GM12878 (cell line): Measurements from ENCODE around the gene SLC23A2. TPM values are rescaled to one million over a fixed set of nuclear protein-coding genes. Genes with fewer than 3 reads are reported as not detected.

ENCODE experiments used
- ATAC-seq: fragments of 200-7000 bp; cut with Tn5 transposase; 3 replicates; pipeline ENCODE4 v1.9.1; 2020; ENCODE audit warnings: mild to moderate bottlenecking, moderate library complexity
- BruUV-seq: library from RNA; stranded (reverse); fragments of 400-500 nt; replicated peaks from 2 replicates; lab custom pipeline; 2021; lab: Mats Ljungman, UMichigan
- CTCF ChIA-PET: fragments of 300-600 bp; sonication (Branson Sonifier 250); formaldehyde crosslinking; extraction: SDS; loops from one replicate; lab custom pipeline; 2021; ENCODE audit warnings: inconsistent platforms; lab: Yijun Ruan, JAX
- POLR2A ChIA-PET: fragments of 350-600 bp; formaldehyde crosslinking; extraction: SDS; loops from one replicate; lab custom pipeline; 2021; ENCODE audit warnings: inconsistent platforms; lab: Charles Lee
- RAD21 ChIA-PET: fragments of 300-600 bp; sonication (Branson Sonifier 250); formaldehyde crosslinking; loops from one replicate; lab custom pipeline; 2023; ENCODE audit warnings: antibody characterized with exemption; ENCODE audit not compliant: unreplicated experiment; lab: Charles Lee
- SMC1A ChIA-PET: fragments of 300-600 bp; sonication (Branson Sonifier 250); formaldehyde crosslinking; loops from one replicate; lab custom pipeline; 2023; ENCODE audit not compliant: unreplicated experiment, uncharacterized antibody; lab: Charles Lee
- DNase-seq: peaks from one replicate; pipeline ENCODE4 v3.0.0-alpha.2; 2011; ENCODE audit warnings: low read depth, low spot score
- FAIRE-seq: peaks from 3 replicates; lab custom pipeline; 2011; peaks lifted over from hg19 to GRCh38; lab: Jason Lieb, UNC
- H2AFZ ChIP-seq: 2 replicates; pipeline ENCODE4 v1.6.0; 2011; ENCODE audit warnings: low read depth, low read length, control low read depth; ENCODE audit not compliant: control insufficient read depth
- H3K27ac ChIP-seq: 2 replicates; pipeline ENCODE4 v1.5.1; 2011; ENCODE audit warnings: control low read depth; ENCODE audit not compliant: control insufficient read depth, insufficient read depth
- H3K27me3 ChIP-seq, 2 experiments: replicated peaks in 1 of 2; 2 replicates each; pipeline versions ENCODE4 v1.6.0 to v1.6.1; 2011; ENCODE audit warnings: low read length in 1 of 2; ENCODE audit not compliant: control insufficient read depth in 2 of 2, insufficient read depth in 2 of 2
- H3K36me3 ChIP-seq, 2 experiments: 2 replicates each; pipeline ENCODE4 v1.5.1; 2011; ENCODE audit warnings: low read length in 1 of 2; ENCODE audit not compliant: control insufficient read depth in 2 of 2, insufficient read depth in 2 of 2
- H3K4me1 ChIP-seq: 2 replicates; pipeline ENCODE4 v1.6.1; 2011; ENCODE audit warnings: mild to moderate bottlenecking, low read length, moderate library complexity, mixed read lengths; ENCODE audit not compliant: control insufficient read depth, insufficient read depth
- H3K4me2 ChIP-seq: 2 replicates; pipeline ENCODE4 v1.6.0; 2011; ENCODE audit warnings: control low read depth; ENCODE audit not compliant: control insufficient read depth, insufficient read depth
- H3K4me3 ChIP-seq: fragments of 200-600 bp; sonication (generic); 2 replicates; pipeline ENCODE4 v1.5.1; 2016
- H3K79me2 ChIP-seq: 2 replicates; pipeline ENCODE4 v1.6.0; 2011; ENCODE audit warnings: low read length; ENCODE audit not compliant: control insufficient read depth, insufficient read depth
- H3K9ac ChIP-seq: 2 replicates; pipeline ENCODE4 v1.8.0; 2011; ENCODE audit warnings: low read length, control low read depth, mixed read lengths; ENCODE audit not compliant: control insufficient read depth, insufficient read depth
- H3K9me3 ChIP-seq: replicated peaks from 3 replicates; pipeline ENCODE4 v1.5.1; 2011; ENCODE audit warnings: mild to moderate bottlenecking, low read length; ENCODE audit not compliant: control insufficient read depth, insufficient read depth
- H4K20me1 ChIP-seq: 2 replicates; pipeline ENCODE4 v1.6.0; 2011; ENCODE audit not compliant: control insufficient read depth, insufficient read depth
- DPF2 ChIP-seq: fragments of 450-650 bp; IDR thresholded peaks from 2 replicates; pipeline ENCODE4 v1.6.1; 2017; ENCODE audit warnings: mild to moderate bottlenecking
- FOXK2 ChIP-seq: fragments of 450-650 bp; IDR thresholded peaks from 2 replicates; pipeline ENCODE4 v1.6.1; 2017; ENCODE audit warnings: mild to moderate bottlenecking, moderate library complexity
- GATAD2B ChIP-seq: fragments of 450-650 bp; conservative IDR thresholded peaks from 2 replicates; pipeline ENCODE4 v1.6.1; 2017; ENCODE audit warnings: low read depth, mild to moderate bottlenecking, moderate library complexity
- IKZF2 ChIP-seq, 2 experiments: fragments of 450-650 bp; IDR thresholded peaks; 2 replicates each; pipeline ENCODE4 v1.6.1; 2017; ENCODE audit warnings: mild to moderate bottlenecking in 2 of 2, moderate library complexity in 2 of 2
- MTA2 ChIP-seq: fragments of 450-650 bp; IDR thresholded peaks from 2 replicates; pipeline ENCODE4 v1.6.1; 2016; ENCODE audit warnings: low read depth, mild to moderate bottlenecking, moderate library complexity
- NKRF ChIP-seq: fragments of 450-650 bp; conservative IDR thresholded peaks from 2 replicates; pipeline ENCODE4 v1.6.1; 2017; ENCODE audit warnings: mild to moderate bottlenecking, moderate library complexity
- NRF1 ChIP-seq: conservative IDR thresholded peaks from 2 replicates; pipeline ENCODE4 v1.6.1; 2011; ENCODE audit warnings: mild to moderate bottlenecking, low read depth, low read length, improper control_type of control experiment
- TAF1 ChIP-seq: IDR thresholded peaks from 2 replicates; pipeline ENCODE4 v1.6.1; 2011; ENCODE audit warnings: mild to moderate bottlenecking, low read depth, low read length, borderline replicate concordance
- YBX1 ChIP-seq: fragments of 450-650 bp; IDR thresholded peaks from 2 replicates; pipeline ENCODE4 v1.6.1; 2016; ENCODE audit warnings: antibody characterized with exemption
- WGBS: methylation state at CpG from one replicate; pipeline ENCODE4 v1.1.6; 2016; ENCODE audit warnings: low lambda C conversion rate; ENCODE audit not compliant: insufficient replicate concordance, insufficient coverage; ENCODE audit errors: missing lambda C conversion rate; 5-methylcytosine and 5-hydroxymethylcytosine counted together
- in situ Hi-C: fragments of 300-500 bp; cut with MboI; formaldehyde crosslinking; loops from 9 replicates; pipeline ENCODE4 v1.14.3; 2018; ENCODE audit warnings: mixed read lengths
- intact Hi-C: fragments of 100-400 bp; cut with micrococcal nuclease; formaldehyde crosslinking; loops from one replicate; pipeline ENCODE4 v1.14.2; 2022; ENCODE audit not compliant: unreplicated experiment
- polyA plus RNA-seq, 11 experiments: library from polyadenylated mRNA; depleted of rRNA in 4 of 11; unstranded in 6 of 11; stranded (reverse) in 5 of 11; fragments of >200 nt; fragmentation: Nextera tagmentation in 4 of 11; fragmentation: Illumina TruSeq in 1 of 11; extraction: Ambion mirVana in 4 of 11; extraction: Trizol in 1 of 11; gene quantifications; 1 replicate in 1 of 11; 2 replicates in 10 of 11; pipeline versions ENCODE4 v1.2.1 to v1.2.3, GENCODE V29; 2011 to 2016; ENCODE audit warnings: inconsistent platforms in 2 of 11, missing spikeins in 2 of 11, low read depth in 1 of 11
- total RNA-seq, 4 experiments: library from RNA; depleted of rRNA in 3 of 4; stranded (reverse); fragments of >200 nt in 3 of 4; fragmentation: Illumina TruSeq in 1 of 4; extraction: Trizol in 1 of 4; gene quantifications; 2 replicates each; pipeline versions ENCODE4 v1.2.1 to v1.2.3, GENCODE V29; 2013 to 2021

SLC23A2 gene
- total and polyA plus RNA-seq, 10 of the 15 experiments (the other 5 are each of a cell fraction or from before 2014, with no cell fraction given), result 4.4 to 56.1 (median 35.5) TPM

GRCh38 chr20:5045906-5046305 is 44.6 kb upstream of the SLC23A2 start:
- ATAC-seq (no peak), FAIRE-seq (no peak), DNase-seq (no peak)
- H3K36me3 ChIP-seq, result no peaks in the 10 kb centered on the region
- no peak overlapping the region for H3K4me3 ChIP-seq
- ChIA-PET SMC1A (interaction anchor here (0.7 to 3.7 kb wide), 4 partner anchors 13 to 268 kb away, joined by 3 to 16 read pairs (median 4); no protein-coding TSS in a partner anchor), RAD21 (interaction anchor here (1.0 to 1.6 kb wide), 3 partner anchors 9 to 28 kb away, joined by 3 to 5 read pairs (median 3); no protein-coding TSS in a partner anchor), CTCF (interaction anchor here (3.7 kb wide), 1 partner anchor 10 kb away, joined by 32 read pairs; no protein-coding TSS in a partner anchor), POLR2A (interaction anchor here (0.7 to 1.9 kb wide), 5 partner anchors 10 to 34 kb away, joined by 3 to 7 read pairs (median 4); no protein-coding TSS in a partner anchor)
- H3K9me3 ChIP-seq, result no peaks in the 10 kb centered on the region
- H3K4me1 ChIP-seq, result no peaks in the 10 kb centered on the region
- no peaks in the 10 kb centered on the region; a peak in 1 of 4 replicates for H3K27me3 ChIP-seq
- H4K20me1 ChIP-seq, result no peaks in the 10 kb centered on the region
- no peak overlapping the region for H3K27ac ChIP-seq
- in situ Hi-C loops, result no loop called here
- H3K79me2 ChIP-seq, result no peaks in the 10 kb centered on the region
- WGBS, result 0% methylated on average over 3 of the region's 3 CpGs
- H3K4me2 ChIP-seq, result no peak overlapping the region
- intact Hi-C loops, result no loop called here
- no TSS peak for BruUV-seq
- no peak overlapping the region for H3K9ac ChIP-seq
- no peak overlapping the region for H2AFZ ChIP-seq
- TF ChIP-seq NKRF (no peak), DPF2 (no peak), IKZF2 (IDR thresholded peaks at IDR 0.05) (0 out of 4 replicates have a peak, but pooled peaks of 1 of the 2 experiments have one; percentile 25), TAF1 (no peak), MTA2 (0 out of 2 replicates have a peak, but pooled peaks have one; percentile 9), FOXK2 (no peak), NRF1 (no peak), GATAD2B (no peak), YBX1 (no peak)
